HG02943 (cell line): ENCODE data around the gene AJAP1.

Experiments
- ATAC-seq: cut with Tn5 transposase; IDR thresholded peaks from one replicate; pipeline ENCODE4 v1.9.1; 2021; ENCODE audit warnings: mild to moderate bottlenecking, low read depth, moderate library complexity; ENCODE audit not compliant: unreplicated experiment

Gene AJAP1

GRCh38 chr1:4760088-4760487 lies 105.7 kb downstream of the AJAP1 start:
- ATAC-seq = no peak

- ATAC-seq = no peak
These were observed 106.9 kb downstream of the AJAP1 start for GRCh38 chr1:4761324-4761723.

GRCh38 chr1:4762146-4762545 lies 107.7 kb downstream of the AJAP1 start:
- no peak for ATAC-seq

- ATAC-seq = no peak
These were observed 112.9 kb downstream of the AJAP1 start for GRCh38 chr1:4767308-4767707.

- no peak for ATAC-seq
These were observed 114.1 kb downstream of the AJAP1 start for GRCh38 chr1:4768553-4768952.

- ATAC-seq = no peak
These were observed 115.3 kb downstream of the AJAP1 start for GRCh38 chr1:4769516-4770280.

GRCh38 chr1:4770713-4771112 lies 116.3 kb downstream of the AJAP1 start:
- ATAC-seq = no peak

- no peak for ATAC-seq
These were observed 116.9 kb downstream of the AJAP1 start for GRCh38 chr1:4771267-4771666.

GRCh38 chr1:4771721-4772120 lies 117.3 kb downstream of the AJAP1 start:
- ATAC-seq = no peak

- no peak for ATAC-seq
These were observed 118.0 kb downstream of the AJAP1 start for GRCh38 chr1:4772294-4773010.

GRCh38 chr1:4773226-4773625 lies 118.8 kb downstream of the AJAP1 start:
- no peak for ATAC-seq

GRCh38 chr1:4775506-4775905 lies 121.1 kb downstream of the AJAP1 start:
- no peak for ATAC-seq

GRCh38 chr1:4778056-4778455 lies 123.6 kb downstream of the AJAP1 start:
- no peak for ATAC-seq

GRCh38 chr1:4781646-4782045 lies 127.2 kb downstream of the AJAP1 start:
- ATAC-seq = no peak

GRCh38 chr1:4784761-4785160 lies 130.4 kb downstream of the AJAP1 start:
- no peak for ATAC-seq

- ATAC-seq = no peak
These were observed 131.6 kb downstream of the AJAP1 start for GRCh38 chr1:4786055-4786454.

- ATAC-seq = no peak
These were observed 133.1 kb downstream of the AJAP1 start for GRCh38 chr1:4787551-4787950.

- no peak for ATAC-seq
These were observed 138.2 kb downstream of the AJAP1 start for GRCh38 chr1:4792565-4792964.

- no peak for ATAC-seq
These were observed 139.8 kb downstream of the AJAP1 start for GRCh38 chr1:4794020-4794780.

GRCh38 chr1:4796161-4797015 lies 142.0 kb downstream of the AJAP1 start:
- ATAC-seq = peak; percentile 67
